ENCODE data around the gene PHF2.
A peak's percentile ranks its signal among the peaks of the same experiment; 100 is the strongest.
"Not testable (repeated sequence)": the region's sequence is repeated elsewhere in the genome, so short reads cannot be mapped to it uniquely, and the experiment has no call there.

Gene PHF2

GRCh38 chr9:93669116-93669957, 93.0 kb downstream of the PHF2 start:
- no peak for DNase-seq

- DNase-seq = no peak
Measured at GRCh38 chr9:93669958-93670207, 93.5 kb downstream of the PHF2 start.

- no peak for DNase-seq
Measured at GRCh38 chr9:93670208-93671019, 94.0 kb downstream of the PHF2 start.

GRCh38 chr9:93671020-93671338, 94.6 kb downstream of the PHF2 start:
- no peak for DNase-seq

- not testable (repeated sequence) for DNase-seq
Measured at GRCh38 chr9:93672330-93673020, 96.1 kb downstream of the PHF2 start.

DNA sequence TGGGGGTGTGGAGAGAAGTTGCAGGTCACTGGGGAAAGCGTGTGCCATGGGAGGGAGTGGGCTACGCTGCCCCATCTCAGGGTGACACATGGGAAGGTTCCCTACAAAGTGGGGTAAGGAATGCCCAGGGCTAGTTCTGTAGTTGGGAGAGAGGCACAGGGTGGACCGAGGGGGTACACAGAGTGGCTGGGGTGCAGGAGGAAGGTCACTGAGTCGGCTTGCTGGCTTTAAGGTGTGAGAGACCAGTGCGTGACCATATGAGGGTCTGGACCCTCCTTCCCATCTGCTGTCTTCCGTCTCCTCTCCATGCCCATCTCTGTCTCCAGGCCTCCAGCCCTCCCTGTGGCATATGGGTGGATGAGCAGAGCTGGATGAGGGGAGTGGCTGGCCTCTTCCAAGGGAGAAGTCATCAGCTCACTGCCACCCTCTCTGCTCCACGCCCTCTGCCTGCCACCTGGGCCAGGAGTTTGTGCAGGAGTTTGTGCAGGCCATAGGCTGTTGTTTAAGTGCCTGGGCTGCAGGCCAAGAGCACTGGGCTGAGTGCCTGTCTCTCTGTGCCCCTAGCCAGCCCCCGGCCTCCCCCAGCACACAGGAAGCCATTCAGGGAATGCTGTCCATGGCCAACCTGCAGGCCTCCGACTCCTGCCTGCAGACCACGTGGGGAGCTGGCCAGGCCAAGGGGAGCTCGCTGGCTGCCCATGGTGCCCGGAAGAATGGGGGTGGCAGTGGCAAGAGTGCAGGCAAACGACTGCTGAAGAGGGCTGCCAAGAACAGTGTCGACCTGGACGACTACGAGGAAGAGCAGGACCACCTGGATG, 96.8 kb downstream of the PHF2 start:
- DNase-seq = peak; percentile 12

- DNase-seq = no peak
Measured at GRCh38 chr9:93673839-93674334, 97.5 kb downstream of the PHF2 start.

DNA sequence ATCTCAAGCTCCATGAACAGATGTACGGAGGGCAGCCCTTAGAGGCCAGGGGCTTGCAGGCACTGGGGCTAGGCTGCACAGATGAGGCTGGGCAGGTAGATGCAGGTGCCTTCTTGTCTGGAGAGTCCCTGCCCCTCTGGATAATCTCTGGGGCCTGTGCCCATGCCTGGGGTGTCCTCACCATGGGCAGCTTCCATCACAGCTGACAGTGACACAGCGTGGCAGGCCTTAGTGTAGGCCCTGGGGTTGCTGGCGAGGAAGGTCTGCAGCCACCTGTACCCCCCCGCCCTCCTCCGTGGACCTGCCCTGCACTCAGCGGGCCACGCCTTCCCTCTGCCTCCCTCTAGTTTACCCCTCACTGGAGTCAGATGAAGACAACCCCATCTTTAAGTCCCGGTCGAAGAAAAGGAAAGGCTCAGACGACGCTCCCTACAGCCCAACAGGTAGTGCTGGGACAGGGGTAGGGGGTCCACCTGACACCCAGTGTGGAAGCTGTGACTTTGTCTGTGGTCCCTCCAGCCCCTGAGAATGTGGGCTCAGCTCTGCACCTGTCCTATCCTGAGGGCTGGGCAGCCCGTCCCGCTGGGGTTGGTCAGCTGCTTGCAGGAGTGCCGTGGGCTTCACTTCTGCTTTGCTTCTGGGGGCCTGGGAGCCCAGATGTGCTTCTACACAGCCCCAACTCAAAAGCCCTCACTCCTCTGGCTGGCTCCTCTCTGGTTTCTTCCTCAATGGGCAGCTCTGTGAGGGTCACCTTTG, 98.4 kb downstream of the PHF2 start:
- DNase-seq = no peak

GRCh38 chr9:93675336-93676150, 99.2 kb downstream of the PHF2 start:
- no peak for DNase-seq

DNA sequence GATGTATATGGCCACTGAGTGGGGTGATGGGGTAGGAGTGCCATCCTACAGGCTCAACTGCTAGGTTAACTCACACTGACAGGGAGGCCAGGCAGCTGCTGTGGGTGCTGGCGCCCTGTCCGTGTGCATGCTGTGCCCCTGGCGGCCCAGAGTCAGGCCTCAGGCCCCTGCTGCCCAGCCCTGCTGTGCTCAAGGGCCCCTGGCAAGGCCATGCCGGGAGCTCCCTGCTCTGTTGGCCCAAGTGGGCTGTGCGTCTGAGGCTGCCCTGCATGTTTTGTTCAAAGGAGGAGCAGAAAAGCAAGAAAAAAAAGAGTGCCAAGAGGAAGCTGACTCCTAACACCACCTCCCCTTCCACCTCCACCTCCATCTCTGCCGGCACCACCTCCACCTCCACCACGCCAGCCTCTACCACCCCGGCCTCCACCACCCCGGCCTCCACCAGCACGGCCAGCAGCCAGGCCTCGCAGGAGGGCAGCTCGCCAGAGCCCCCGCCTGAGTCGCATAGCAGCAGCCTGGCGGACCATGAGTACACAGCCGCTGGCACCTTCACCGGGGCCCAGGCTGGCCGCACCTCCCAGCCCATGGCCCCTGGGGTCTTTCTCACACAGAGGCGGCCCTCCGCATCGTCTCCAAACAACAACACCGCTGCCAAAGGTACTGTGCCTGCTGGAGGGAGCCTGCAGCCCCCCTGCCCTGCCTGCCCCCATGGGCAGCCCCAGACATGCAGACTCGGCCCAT, 100.1 kb downstream of the PHF2 start:
- DNase-seq = no peak

GRCh38 chr9:93677048-93677571, 100.7 kb downstream of the PHF2 start:
- DNase-seq = no peak

DNA sequence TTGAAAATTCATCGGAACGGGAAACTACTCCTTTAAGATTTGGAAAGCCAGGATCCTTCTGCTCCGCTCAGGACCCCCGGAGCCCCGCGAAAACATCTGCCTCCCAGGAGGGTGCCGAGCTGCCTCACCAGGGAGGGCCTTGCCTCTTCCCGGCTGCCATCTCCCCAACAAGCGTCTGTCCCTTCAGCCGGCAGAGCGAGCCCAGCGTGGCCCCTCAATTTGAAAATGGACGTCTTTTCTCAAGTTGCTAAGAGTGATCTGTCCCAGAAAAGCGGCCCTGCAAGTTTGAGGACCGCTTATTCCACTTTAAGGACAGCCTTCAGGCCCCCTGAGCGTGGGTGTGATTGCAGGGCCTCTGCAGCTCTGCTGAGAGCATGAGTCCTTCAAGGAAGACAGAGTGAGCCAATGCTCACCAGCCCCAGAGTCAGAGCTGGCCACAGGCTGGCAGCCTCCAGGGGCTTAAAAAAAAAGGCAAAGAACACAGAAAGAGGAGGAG, 101.3 kb downstream of the PHF2 start:
- no peak for DNase-seq

DNA sequence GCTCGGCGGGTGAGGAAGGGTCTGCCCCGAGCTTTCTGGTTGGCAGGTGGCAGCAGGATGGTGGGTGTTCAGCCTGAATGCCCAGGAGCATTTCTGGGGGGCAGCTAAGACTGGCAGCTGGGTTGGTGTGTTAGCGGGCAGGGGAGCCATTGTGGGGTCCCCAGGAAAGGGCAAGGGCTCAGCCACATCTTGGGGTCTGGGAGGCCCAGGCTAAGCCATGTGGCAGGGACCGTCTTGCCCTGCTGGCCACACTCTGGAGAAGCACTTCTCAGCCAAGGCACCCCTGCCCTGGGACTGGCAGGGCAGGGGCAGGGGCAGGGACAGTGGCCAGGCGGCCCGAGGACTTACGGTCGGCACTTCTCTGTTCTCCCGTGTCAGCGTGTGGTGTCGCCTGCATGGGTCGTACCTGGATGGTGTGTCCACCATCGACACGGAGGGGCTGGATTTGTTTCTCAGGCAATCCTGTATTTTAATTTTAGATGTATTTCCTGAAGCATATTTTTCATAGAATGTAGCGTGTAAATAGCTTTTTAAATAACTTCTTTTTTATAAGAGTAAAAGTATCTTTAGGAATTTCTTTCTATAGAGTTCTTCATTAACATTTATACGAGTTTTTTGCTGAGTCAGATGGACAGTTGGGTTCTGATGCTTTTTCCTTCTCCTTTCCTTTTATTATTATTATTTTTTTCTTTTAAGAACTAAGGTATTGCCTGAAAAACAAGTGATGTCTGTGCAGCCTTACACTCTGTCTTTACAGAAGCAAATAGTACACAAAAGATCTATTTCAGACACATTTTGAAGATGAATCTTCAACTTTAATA, 102.0 kb downstream of the PHF2 start:
- no peak for DNase-seq

DNA sequence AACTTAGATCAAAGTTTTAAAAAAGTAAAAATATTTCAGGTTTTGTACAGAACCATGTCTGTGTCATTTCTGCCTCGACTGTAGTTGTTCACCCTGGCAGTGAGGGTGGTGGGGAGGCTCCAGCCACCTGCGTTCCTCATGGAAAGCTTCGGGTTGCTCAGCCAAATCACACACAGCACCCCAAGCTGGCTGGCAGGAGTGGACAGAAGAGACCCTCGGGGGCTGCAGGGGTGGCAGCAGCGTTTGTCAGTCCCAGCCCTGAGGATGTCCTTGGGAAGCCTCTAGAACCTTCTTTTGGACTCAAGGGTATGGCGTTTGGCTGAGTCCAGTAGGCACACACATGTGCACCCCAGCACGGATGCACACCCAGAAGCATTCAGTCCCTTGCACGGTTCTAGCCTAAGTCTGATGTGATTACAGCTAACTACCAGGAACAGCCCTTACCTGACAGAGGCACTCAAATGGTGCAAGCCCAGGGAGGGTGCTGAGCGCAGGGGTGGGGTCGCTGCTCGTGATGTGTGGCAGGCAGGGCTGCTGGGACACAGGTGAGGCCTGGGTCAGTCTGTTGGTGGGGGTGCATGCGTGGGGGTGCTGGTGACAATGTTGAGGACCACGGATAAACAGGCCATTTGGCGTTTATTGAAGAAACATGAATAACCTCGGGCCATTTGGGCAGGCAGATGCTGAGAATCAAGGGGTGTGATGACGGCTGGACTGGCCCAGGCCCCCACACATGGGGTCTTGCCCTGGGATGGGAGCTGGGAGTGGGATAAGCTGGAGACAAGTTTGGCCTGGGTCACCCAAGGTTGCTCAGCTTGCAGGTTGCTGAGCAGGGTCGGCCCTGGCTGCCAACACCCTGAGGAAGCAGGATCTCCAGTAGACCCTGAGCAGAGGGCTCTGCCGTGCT, 103.4 kb downstream of the PHF2 start:
- DNase-seq = no peak

DNA sequence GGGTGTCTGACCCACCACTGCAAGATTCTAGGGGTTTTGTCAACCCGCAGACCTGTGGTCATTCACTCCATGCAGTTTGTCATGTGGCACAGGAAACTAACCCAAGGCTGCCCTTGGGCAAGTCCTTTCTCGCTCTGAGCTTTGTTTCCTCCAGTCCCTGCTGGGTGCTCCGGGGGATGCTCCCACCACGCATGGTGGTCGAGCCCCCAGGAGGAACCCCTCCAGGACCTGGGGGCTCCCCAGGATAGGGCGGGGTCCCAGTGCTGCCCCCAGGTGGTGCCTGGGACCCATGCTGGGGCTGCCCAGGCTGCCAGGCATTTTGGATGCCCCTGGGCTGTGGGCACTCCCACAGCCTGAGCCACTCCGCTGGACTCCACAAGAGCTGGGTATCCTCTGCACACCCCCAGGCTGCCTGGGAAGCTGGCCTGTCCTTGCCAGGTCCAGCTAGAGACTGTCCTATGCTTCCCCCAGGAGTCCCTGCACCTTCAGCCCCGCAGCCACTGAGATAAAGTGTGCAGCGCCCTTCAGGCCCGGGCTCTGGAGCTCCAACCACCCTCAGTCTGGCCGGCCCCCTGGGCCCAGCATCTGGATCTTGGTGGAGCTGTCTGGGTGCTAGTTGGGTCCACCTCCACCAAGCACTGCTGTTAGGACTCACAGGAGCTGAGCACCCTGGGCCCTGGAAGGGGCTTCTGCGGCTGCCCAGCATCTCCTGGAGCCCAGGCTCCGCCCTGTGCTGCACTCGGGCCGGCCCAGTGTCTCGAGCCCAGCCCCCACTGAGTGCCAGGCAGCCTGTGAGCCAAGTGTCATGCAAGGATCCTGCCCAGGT, 104.3 kb downstream of the PHF2 start:
- DNase-seq = peak; percentile 36

DNA sequence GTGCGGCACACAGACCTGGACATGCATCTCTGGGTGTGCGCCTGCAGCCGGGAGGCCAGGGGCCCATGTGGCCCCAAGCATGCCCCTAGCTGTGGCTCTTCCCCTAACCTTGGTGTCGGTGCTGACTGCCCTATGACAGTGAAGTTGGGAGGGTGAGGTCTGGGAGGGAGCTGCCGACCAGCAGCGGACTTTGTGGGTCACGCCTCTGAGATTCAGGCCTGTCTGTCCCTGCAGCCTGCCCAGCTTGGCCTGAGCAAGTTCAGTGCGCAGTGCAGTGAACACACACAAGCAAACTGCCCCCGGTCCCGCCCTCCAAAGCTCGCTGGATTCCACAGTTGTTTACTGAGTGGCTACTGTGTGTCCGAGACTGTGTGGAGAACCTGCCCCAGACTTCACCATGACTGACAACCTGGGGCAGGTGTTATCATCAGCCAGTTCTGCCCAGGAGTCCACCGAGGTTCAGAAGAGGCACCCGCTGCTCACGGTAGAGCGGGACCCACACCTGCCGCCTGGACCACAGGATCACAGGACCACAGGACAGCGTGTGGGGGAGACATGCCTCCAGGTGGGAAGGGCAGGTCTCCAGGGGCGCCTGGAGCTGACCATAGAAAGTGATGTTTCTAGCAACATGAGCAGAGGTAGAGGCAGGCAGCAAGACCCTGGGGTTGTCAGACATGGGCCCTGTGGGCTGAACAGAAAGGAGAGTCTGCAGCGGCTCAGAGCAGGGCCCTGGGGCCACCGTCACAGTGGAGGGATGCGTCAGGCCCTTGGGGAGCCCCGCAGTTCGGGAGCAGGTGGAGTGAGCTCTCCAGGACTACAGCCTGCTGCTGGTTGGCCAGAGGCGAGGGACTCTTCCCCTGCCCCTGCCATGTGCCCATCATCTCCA, 105.1 kb downstream of the PHF2 start:
- DNase-seq = no peak

All from NCI-H510A (cell line).